ENCODE results near the gene DMAP1. TPM values are rescaled to one million over a fixed set of nuclear protein-coding genes. Genes with fewer than 3 reads are reported as not detected.
A peak's percentile ranks its signal among the peaks of the same experiment; 100 is the strongest.

Gene DMAP1
- total and polyA plus RNA-seq, 9 of the 15 experiments (the other 6 are each of a cell fraction or from before 2014, with no cell fraction given): 1.5 to 51.2 (median 30.3) TPM

GRCh38 chr1:44213222-44214112, at the start of gene DMAP1 (continued):
- TF ChIP-seq, protein P1, sequence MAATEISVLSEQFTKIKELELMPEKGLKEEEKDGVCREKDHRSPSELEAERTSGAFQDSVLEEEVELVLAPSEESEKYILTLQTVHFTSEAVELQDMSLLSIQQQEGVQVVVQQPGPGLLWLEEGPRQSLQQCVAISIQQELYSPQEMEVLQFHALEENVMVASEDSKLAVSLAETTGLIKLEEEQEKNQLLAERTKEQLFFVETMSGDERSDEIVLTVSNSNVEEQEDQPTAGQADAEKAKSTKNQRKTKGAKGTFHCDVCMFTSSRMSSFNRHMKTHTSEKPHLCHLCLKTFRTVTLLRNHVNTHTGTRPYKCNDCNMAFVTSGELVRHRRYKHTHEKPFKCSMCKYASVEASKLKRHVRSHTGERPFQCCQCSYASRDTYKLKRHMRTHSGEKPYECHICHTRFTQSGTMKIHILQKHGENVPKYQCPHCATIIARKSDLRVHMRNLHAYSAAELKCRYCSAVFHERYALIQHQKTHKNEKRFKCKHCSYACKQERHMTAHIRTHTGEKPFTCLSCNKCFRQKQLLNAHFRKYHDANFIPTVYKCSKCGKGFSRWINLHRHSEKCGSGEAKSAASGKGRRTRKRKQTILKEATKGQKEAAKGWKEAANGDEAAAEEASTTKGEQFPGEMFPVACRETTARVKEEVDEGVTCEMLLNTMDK (IDR thresholded peaks at IDR 0.05; ENCODE audit: borderline replicate concordance, insufficient read depth, low read depth, low read length, poor library complexity, severe bottlenecking): peak; percentile 8
- no peak for TF ChIP-seq YBX1 (IDR thresholded peaks at IDR 0.05)
- TF ChIP-seq ZNF431 (CRISPR knock-in tag; IDR thresholded peaks at IDR 0.05): no peak
- TF ChIP-seq KDM4B (IDR thresholded peaks at IDR 0.05; ENCODE audit: borderline replicate concordance in 2 of 2, low read depth in 1 of 2): peak in 1 of 2 experiments; percentile 99; a peak in 2 of 4 replicates
- TF ChIP-seq, protein P2, sequence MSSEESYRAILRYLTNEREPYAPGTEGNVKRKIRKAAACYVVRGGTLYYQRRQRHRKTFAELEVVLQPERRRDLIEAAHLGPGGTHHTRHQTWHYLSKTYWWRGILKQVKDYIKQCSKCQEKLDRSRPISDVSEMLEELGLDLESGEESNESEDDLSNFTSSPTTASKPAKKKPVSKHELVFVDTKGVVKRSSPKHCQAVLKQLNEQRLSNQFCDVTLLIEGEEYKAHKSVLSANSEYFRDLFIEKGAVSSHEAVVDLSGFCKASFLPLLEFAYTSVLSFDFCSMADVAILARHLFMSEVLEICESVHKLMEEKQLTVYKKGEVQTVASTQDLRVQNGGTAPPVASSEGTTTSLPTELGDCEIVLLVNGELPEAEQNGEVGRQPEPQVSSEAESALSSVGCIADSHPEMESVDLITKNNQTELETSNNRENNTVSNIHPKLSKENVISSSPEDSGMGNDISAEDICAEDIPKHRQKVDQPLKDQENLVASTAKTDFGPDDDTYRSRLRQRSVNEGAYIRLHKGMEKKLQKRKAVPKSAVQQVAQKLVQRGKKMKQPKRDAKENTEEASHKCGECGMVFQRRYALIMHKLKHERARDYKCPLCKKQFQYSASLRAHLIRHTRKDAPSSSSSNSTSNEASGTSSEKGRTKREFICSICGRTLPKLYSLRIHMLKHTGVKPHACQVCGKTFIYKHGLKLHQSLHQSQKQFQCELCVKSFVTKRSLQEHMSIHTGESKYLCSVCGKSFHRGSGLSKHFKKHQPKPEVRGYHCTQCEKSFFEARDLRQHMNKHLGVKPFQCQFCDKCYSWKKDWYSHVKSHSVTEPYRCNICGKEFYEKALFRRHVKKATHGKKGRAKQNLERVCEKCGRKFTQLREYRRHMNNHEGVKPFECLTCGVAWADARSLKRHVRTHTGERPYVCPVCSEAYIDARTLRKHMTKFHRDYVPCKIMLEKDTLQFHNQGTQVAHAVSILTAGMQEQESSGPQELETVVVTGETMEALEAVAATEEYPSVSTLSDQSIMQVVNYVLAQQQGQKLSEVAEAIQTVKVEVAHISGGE (CRISPR knock-in tag; IDR thresholded peaks at IDR 0.05): peak; percentile 100
- TF ChIP-seq MAZ (CRISPR knock-in tag; conservative IDR thresholded peaks at IDR 0.05 in 1 of 2, IDR thresholded peaks at IDR 0.05 in 1 of 2): peak; percentile 87 to 93
- TF ChIP-seq SREBF1 (IDR thresholded peaks at IDR 0.05; ENCODE audit: borderline replicate concordance, low read depth, low read length): peak; percentile 68; the same call in 1 of the 2 replicates
- TF ChIP-seq TEAD2 (tag; IDR thresholded peaks at IDR 0.05): no peak
- TF ChIP-seq HDAC8 (tag; IDR thresholded peaks at IDR 0.05): peak; percentile 60; the same call in 1 of the 2 replicates
- no peak for TF ChIP-seq TCF15 (CRISPR knock-in tag; IDR thresholded peaks at IDR 0.05)
- peak; percentile 66 to 71 for TF ChIP-seq E2F6 (IDR thresholded peaks at IDR 0.05; ENCODE audit: borderline replicate concordance in 1 of 2, extremely low read depth in 1 of 2, insufficient read depth in 1 of 2, insufficient read length in 1 of 2, low read depth in 1 of 2, low read length in 1 of 2, poor library complexity in 1 of 2, severe bottlenecking in 1 of 2)
- no peak for TF ChIP-seq TFAM (CRISPR knock-in tag; conservative IDR thresholded peaks at IDR 0.05)
- TF ChIP-seq NCOA4 (IDR thresholded peaks at IDR 0.05; ENCODE audit: partially characterized antibody): peak; percentile 14
- TF ChIP-seq WHSC1 (IDR thresholded peaks at IDR 0.05; ENCODE audit: low read length): no peak
- 0 out of 2 replicates have a peak, but pooled peaks have one; percentile 11 for TF ChIP-seq TCFL5 (CRISPR knock-in tag; conservative IDR thresholded peaks at IDR 0.05)
- TF ChIP-seq TEAD1 (CRISPR knock-in tag; IDR thresholded peaks at IDR 0.05): peak; percentile 81 to 93; a peak in 3 of 4 replicates

Data from K562 (cell line).